CD14-positive monocyte (primary cell): ENCODE measurements around the gene ACSS3. TPM values are rescaled to one million over a fixed set of nuclear protein-coding genes. Genes with fewer than 3 reads are reported as not detected.
"Not testable (repeated sequence)": the region's sequence is repeated elsewhere in the genome, so short reads cannot be mapped to it uniquely, and the experiment has no call there.

ENCODE experiments used
- DNase-seq, 3 donors: peaks; one replicate each; pipeline ENCODE4 v3.0.0-alpha.2; 2011 to 2022
- H2AFZ ChIP-seq: 2 replicates; pipeline ENCODE4 v1.6.0; 2012; ENCODE audit warnings: mild to moderate bottlenecking, low read depth, low read length, inconsistent platforms; ENCODE audit not compliant: insufficient read depth, poor library complexity, severe bottlenecking
- H3K27ac ChIP-seq, 2 donors: 1 replicate in 1 of 2; 2 replicates in 1 of 2; pipeline ENCODE4 v1.5.1; 2012 to 2013; ENCODE audit warnings: low read length in 2 of 2, control low read depth in 1 of 2, inconsistent platforms in 1 of 2, low read depth in 1 of 2, mild to moderate bottlenecking in 1 of 2
- H3K27me3 ChIP-seq, 2 donors: one replicate each; pipeline versions ENCODE4 v1.6.0 to v1.6.1; 2011 to 2013; ENCODE audit warnings: low read length in 2 of 2; ENCODE audit not compliant: control insufficient read depth in 2 of 2, insufficient read depth in 2 of 2
- H3K36me3 ChIP-seq, 2 donors: replicated peaks in 1 of 2; 1 replicate in 1 of 2; 2 replicates in 1 of 2; pipeline versions ENCODE4 v1.5.1 to v1.6.1; 2012 to 2013; ENCODE audit warnings: low read length in 2 of 2, control low read depth in 1 of 2, inconsistent platforms in 1 of 2, mild to moderate bottlenecking in 1 of 2; ENCODE audit not compliant: insufficient read depth in 2 of 2, control insufficient read depth in 1 of 2
- H3K4me1 ChIP-seq, 2 donors: 1 replicate in 1 of 2; 2 replicates in 1 of 2; pipeline versions ENCODE4 v1.5.1 to v1.6.1; 2012 to 2013; ENCODE audit warnings: low read length in 2 of 2, control low read depth in 1 of 2, inconsistent platforms in 1 of 2, mild to moderate bottlenecking in 1 of 2, moderate library complexity in 1 of 2; ENCODE audit not compliant: insufficient read depth in 2 of 2, control insufficient read depth in 1 of 2
- H3K4me2 ChIP-seq: replicated peaks from 2 replicates; pipeline ENCODE3; 2012; ENCODE audit warnings: low read length, moderate library complexity, mild to moderate bottlenecking; ENCODE audit not compliant: poor library complexity, severe bottlenecking; ENCODE audit errors: extremely low read depth
- H3K4me3 ChIP-seq, 3 experiments: fragments of 200-600 bp in 1 of 3; sonication (generic) in 1 of 3; replicated peaks in 1 of 3; 1 replicate in 2 of 3; 2 replicates in 1 of 3; pipeline ENCODE4 v1.5.1; 2011 to 2013; ENCODE audit warnings: low read length in 3 of 3, mild to moderate bottlenecking in 3 of 3, control low read depth in 2 of 3, low read depth in 2 of 3, inconsistent platforms in 1 of 3, moderate library complexity in 1 of 3
- H3K79me2 ChIP-seq: 2 replicates; pipeline ENCODE4 v1.6.0; 2012; ENCODE audit warnings: mild to moderate bottlenecking, control low read depth, inconsistent platforms, low read length, moderate library complexity; ENCODE audit not compliant: insufficient read depth
- H3K9ac ChIP-seq: 2 replicates; pipeline ENCODE4 v1.6.0; 2017; ENCODE audit warnings: low read length, mild to moderate bottlenecking; ENCODE audit not compliant: insufficient read depth, poor library complexity, severe bottlenecking
- H3K9me3 ChIP-seq, 2 donors: replicated peaks in 1 of 2; 1 replicate in 1 of 2; 2 replicates in 1 of 2; pipeline versions ENCODE4 v1.5.1 to v1.6.1; 2012 to 2013; ENCODE audit warnings: low read length in 2 of 2, control low read depth in 1 of 2; ENCODE audit not compliant: control insufficient read depth in 1 of 2, insufficient read depth in 1 of 2
- H4K20me1 ChIP-seq: 2 replicates; pipeline ENCODE4 v1.6.0; 2012; ENCODE audit warnings: mild to moderate bottlenecking, low read length, control low read depth, moderate library complexity; ENCODE audit not compliant: insufficient read depth
- H3K27ac Mint-ChIP-seq, 7 donors: one replicate each; pipeline ENCODE4 v1.8.0; 2020; ENCODE audit warnings: mild to moderate bottlenecking in 7 of 7, mixed read lengths in 7 of 7, moderate library complexity in 6 of 7, inconsistent platforms in 2 of 7
- H3K27me3 Mint-ChIP-seq, 3 donors: one replicate each; pipeline ENCODE4 v1.8.0; 2021 to 2022; ENCODE audit warnings: low read depth in 3 of 3, mild to moderate bottlenecking in 3 of 3, mixed read lengths in 3 of 3, moderate library complexity in 3 of 3, inconsistent platforms in 1 of 3
- H3K36me3 Mint-ChIP-seq, 2 donors: one replicate each; pipeline ENCODE4 v1.8.0; 2020; ENCODE audit warnings: mixed read lengths in 2 of 2, inconsistent platforms in 1 of 2, mild to moderate bottlenecking in 1 of 2
- H3K4me1 Mint-ChIP-seq: one replicate; pipeline ENCODE4 v1.8.0; 2020; ENCODE audit warnings: mild to moderate bottlenecking, mixed read lengths
- H3K4me3 Mint-ChIP-seq, 2 donors: one replicate each; pipeline ENCODE4 v1.8.0; 2020; ENCODE audit warnings: mild to moderate bottlenecking in 2 of 2, mixed read lengths in 2 of 2, moderate library complexity in 1 of 2
- H3K9me3 Mint-ChIP-seq, 7 donors: one replicate each; pipeline ENCODE4 v1.8.0; 2020 to 2022; ENCODE audit warnings: mixed read lengths in 7 of 7, mild to moderate bottlenecking in 6 of 7, moderate library complexity in 6 of 7, inconsistent platforms in 2 of 7
- WGBS: methylation state at CpG from one replicate; pipeline ENCODE4 v1.1.5; 2013; ENCODE audit warnings: missing lambda C conversion rate; ENCODE audit not compliant: insufficient coverage; 5-methylcytosine and 5-hydroxymethylcytosine counted together
- intact Hi-C, 2 donors: fragments of 100-400 bp; cut with micrococcal nuclease; formaldehyde crosslinking; loops; one replicate each; pipeline versions ENCODE4 v1.15.0 to v1.15.1; 2023
- polyA plus RNA-seq, 3 donors: library from polyadenylated mRNA; depleted of rRNA in 1 of 3; unstranded in 2 of 3; stranded (reverse) in 1 of 3; fragments of 300-500 nt in 2 of 3; fragments of >200 nt in 1 of 3; fragmentation: Illumina TruSeq in 2 of 3; gene quantifications; 1 replicate in 2 of 3; 2 replicates in 1 of 3; pipeline ENCODE4 v1.2.3, GENCODE V29; 2012 to 2021
- TF ChIP-seq, protein P1 (sequence below): fragments of 200-600 bp; IDR thresholded peaks from one replicate; pipeline ENCODE4 v1.8.0; 2022; ENCODE audit warnings: antibody characterized with exemption, mild to moderate bottlenecking

ACSS3 gene
- polyA plus RNA-seq, 3 donors: 0.09 to 0.16 TPM; not detected in 1

DNA sequence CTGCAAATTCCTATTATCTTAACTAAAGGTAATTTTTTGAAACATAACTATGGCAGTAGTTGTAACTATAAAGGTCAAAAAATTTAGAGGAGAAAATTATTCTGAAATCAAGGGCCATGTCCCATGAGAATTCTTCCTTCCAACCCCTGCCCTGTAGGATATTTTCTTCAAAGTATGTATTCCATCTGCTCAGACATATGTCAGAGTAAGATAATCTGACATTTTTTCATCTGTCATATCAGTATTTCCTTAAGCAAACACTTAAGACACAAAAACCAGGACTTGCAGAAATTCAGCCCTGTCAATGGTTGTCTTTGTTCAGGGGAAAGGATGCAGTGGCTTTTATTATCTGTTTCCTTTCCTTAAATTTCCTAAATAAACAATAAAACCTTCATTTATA lies 36.3 kb downstream of the ACSS3 start:
- Histone ChIP-seq H3K79me2 (no peaks in the 10 kb centered on the region), H3K4me3 (no peak overlapping the region), H3K4me1 (no peaks in the 10 kb centered on the region), H3K4me2 (no peak overlapping the region), H3K9ac (no peak overlapping the region), H3K36me3 (no peaks in the 10 kb centered on the region), H3K27me3 (no peaks in the 10 kb centered on the region), H2AFZ (no peak overlapping the region), H4K20me1 (no peaks in the 10 kb centered on the region), H3K27ac (no peak overlapping the region), H3K9me3 (peaks cover 0 to 4% of the 10 kb centered on the region in 2 donors)
- no peak for DNase-seq
- intact Hi-C loops: no loop called here
- H3K4me1 Mint-ChIP-seq: peaks cover 2% of the 10 kb centered on the region
- H3K27me3 Mint-ChIP-seq: peaks cover 0 to 1% (median 0%) of the 10 kb centered on the region in 3 donors
- H3K4me3 Mint-ChIP-seq: no peak overlapping the region
- TF ChIP-seq, protein P1, sequence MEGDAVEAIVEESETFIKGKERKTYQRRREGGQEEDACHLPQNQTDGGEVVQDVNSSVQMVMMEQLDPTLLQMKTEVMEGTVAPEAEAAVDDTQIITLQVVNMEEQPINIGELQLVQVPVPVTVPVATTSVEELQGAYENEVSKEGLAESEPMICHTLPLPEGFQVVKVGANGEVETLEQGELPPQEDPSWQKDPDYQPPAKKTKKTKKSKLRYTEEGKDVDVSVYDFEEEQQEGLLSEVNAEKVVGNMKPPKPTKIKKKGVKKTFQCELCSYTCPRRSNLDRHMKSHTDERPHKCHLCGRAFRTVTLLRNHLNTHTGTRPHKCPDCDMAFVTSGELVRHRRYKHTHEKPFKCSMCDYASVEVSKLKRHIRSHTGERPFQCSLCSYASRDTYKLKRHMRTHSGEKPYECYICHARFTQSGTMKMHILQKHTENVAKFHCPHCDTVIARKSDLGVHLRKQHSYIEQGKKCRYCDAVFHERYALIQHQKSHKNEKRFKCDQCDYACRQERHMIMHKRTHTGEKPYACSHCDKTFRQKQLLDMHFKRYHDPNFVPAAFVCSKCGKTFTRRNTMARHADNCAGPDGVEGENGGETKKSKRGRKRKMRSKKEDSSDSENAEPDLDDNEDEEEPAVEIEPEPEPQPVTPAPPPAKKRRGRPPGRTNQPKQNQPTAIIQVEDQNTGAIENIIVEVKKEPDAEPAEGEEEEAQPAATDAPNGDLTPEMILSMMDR: no peak
- H3K36me3 Mint-ChIP-seq: no peaks in the 10 kb centered on the region
- H3K27ac Mint-ChIP-seq: no peak overlapping the region
- peaks cover 2 to 6% (median 3%) of the 10 kb centered on the region in 7 donors for H3K9me3 Mint-ChIP-seq

- H3K79me2 ChIP-seq, H3K9me3 ChIP-seq, H3K27me3 ChIP-seq, H3K9me3 Mint-ChIP-seq, H3K36me3 ChIP-seq, H3K4me1 ChIP-seq, H3K4me3 ChIP-seq, H4K20me1 ChIP-seq, H3K9ac ChIP-seq, DNase-seq, H3K36me3 Mint-ChIP-seq, H2AFZ ChIP-seq, H3K27me3 Mint-ChIP-seq, intact Hi-C loops, H3K4me1 Mint-ChIP-seq, H3K27ac ChIP-seq, H3K4me3 Mint-ChIP-seq, H3K4me2 ChIP-seq: not testable (repeated sequence)
- peak overlapping the region in 1 of 7 donors; percentile 6 for H3K27ac Mint-ChIP-seq
- WGBS: 100% methylated on average over 2 of the region's 3 CpGs
Measured at GRCh38 chr12:81119069-81119468, 41.2 kb downstream of the ACSS3 start.
